HepG2 (cell line): Measurements from ENCODE around the gene CYTH2. TPM values are rescaled to one million over a fixed set of nuclear protein-coding genes. Genes with fewer than 3 reads are reported as not detected.

ENCODE experiments used
- EZH2 ChIP-seq: conservative IDR thresholded peaks from 2 replicates; pipeline ENCODE4 v1.6.1; 2012; ENCODE audit warnings: mild to moderate bottlenecking, low read depth, low read length, moderate library complexity
- KDM6A ChIP-seq: IDR thresholded peaks from 2 replicates; pipeline ENCODE4 v1.6.1; 2016; ENCODE audit warnings: low read depth
- NFATC3 ChIP-seq: sonication (generic); formaldehyde crosslinking; IDR thresholded peaks from 2 replicates; pipeline ENCODE4 v1.5.1; 2020; ENCODE audit warnings: mild to moderate bottlenecking, missing genetic modification reagents
- NFKB2 ChIP-seq: sonication (generic); formaldehyde crosslinking; IDR thresholded peaks from 2 replicates; pipeline ENCODE4 v1.4.0; 2020; ENCODE audit warnings: missing genetic modification reagents, borderline replicate concordance
- POLR2AphosphoS2 ChIP-seq: IDR thresholded peaks from 2 replicates; pipeline ENCODE4 v1.6.1; 2011; ENCODE audit warnings: low read depth, low read length, improper control_type of control experiment
- SIX1 ChIP-seq: sonication (generic); formaldehyde crosslinking; IDR thresholded peaks from 2 replicates; pipeline ENCODE4 v1.4.0; 2020; ENCODE audit warnings: missing genetic modification reagents, borderline replicate concordance
- SMC3 ChIP-seq: IDR thresholded peaks from 2 replicates; pipeline ENCODE4 v1.6.1; 2011; ENCODE audit warnings: low read length, improper control_type of control experiment
- ZFP1 ChIP-seq: IDR thresholded peaks from 2 replicates; pipeline ENCODE4 v1.6.1; 2016
- ZNF3 ChIP-seq: IDR thresholded peaks from 2 replicates; pipeline ENCODE4 v1.7.0; 2017; ENCODE audit warnings: inconsistent platforms
- ZNF34 ChIP-seq: sonication (generic); formaldehyde crosslinking; IDR thresholded peaks from 2 replicates; pipeline ENCODE4 v1.4.0; 2020; ENCODE audit warnings: mild to moderate bottlenecking, missing genetic modification reagents, borderline replicate concordance
- ZNF562 ChIP-seq: sonication (generic); formaldehyde crosslinking; IDR thresholded peaks from 2 replicates; pipeline ENCODE4 v1.8.0; 2022; ENCODE audit warnings: missing genetic modification reagents, borderline replicate concordance
- ZNF724P ChIP-seq: sonication (generic); formaldehyde crosslinking; IDR thresholded peaks from 2 replicates; pipeline ENCODE4 v1.8.0; 2022; ENCODE audit warnings: missing genetic modification reagents, borderline replicate concordance
- ZNF772 ChIP-seq: sonication (generic); formaldehyde crosslinking; IDR thresholded peaks from 2 replicates; pipeline ENCODE4 v1.5.0; 2020; ENCODE audit warnings: mild to moderate bottlenecking, missing genetic modification reagents
- ZSCAN20 ChIP-seq: sonication (generic); formaldehyde crosslinking; IDR thresholded peaks from 2 replicates; pipeline ENCODE4 v1.4.0; 2020; ENCODE audit warnings: missing genetic modification reagents, mild to moderate bottlenecking, borderline replicate concordance
- polyA plus RNA-seq, 8 experiments: library from polyadenylated mRNA; depleted of rRNA in 3 of 8; stranded (reverse) in 7 of 8; unstranded in 1 of 8; fragments of >200 nt; fragmentation: Illumina TruSeq in 4 of 8; extraction: Trizol in 4 of 8; gene quantifications; 2 replicates each; pipeline versions ENCODE4 v1.2.1 to v1.2.3, GENCODE V29; 2011 to 2016; ENCODE audit warnings: low read depth in 4 of 8, missing spikeins in 1 of 8, mixed read lengths in 1 of 8; ENCODE audit not compliant: insufficient read depth in 1 of 8
- total RNA-seq, 5 experiments: library from RNA; depleted of rRNA; stranded (reverse); fragments of >200 nt; fragmentation: Illumina TruSeq; extraction: Trizol; gene quantifications; 2 replicates each; pipeline ENCODE4 v1.2.3, GENCODE V29; 2016; ENCODE audit warnings: low read depth in 1 of 5
- TF ChIP-seq, protein P1 (sequence below): sonication (generic); formaldehyde crosslinking; conservative IDR thresholded peaks from 2 replicates; pipeline ENCODE4 v1.8.0; 2022; ENCODE audit warnings: mild to moderate bottlenecking, moderate library complexity, missing genetic modification reagents
- TF ChIP-seq, protein P2 (sequence below): sonication (generic); formaldehyde crosslinking; IDR thresholded peaks from 2 replicates; pipeline ENCODE4 v1.4.0; 2020; ENCODE audit warnings: mild to moderate bottlenecking, missing genetic modification reagents
- TF ChIP-seq, protein P3 (sequence below): sonication (generic); formaldehyde crosslinking; IDR thresholded peaks from 2 replicates; pipeline ENCODE4 v1.5.0; 2020; ENCODE audit warnings: missing genetic modification reagents, mild to moderate bottlenecking, borderline replicate concordance
- TF ChIP-seq, protein P4 (sequence below): sonication (generic); formaldehyde crosslinking; IDR thresholded peaks from 2 replicates; pipeline ENCODE4; 2020; ENCODE audit warnings: missing genetic modification reagents, mild to moderate bottlenecking, borderline replicate concordance
- TF ChIP-seq, protein P5 (sequence below): sonication (generic); formaldehyde crosslinking; IDR thresholded peaks from 2 replicates; pipeline ENCODE4 v1.5.0; 2020; ENCODE audit warnings: mild to moderate bottlenecking, missing genetic modification reagents

The CYTH2 gene
- total and polyA plus RNA-seq, 2 of the 13 experiments (the other 11 are each of a cell fraction or from before 2014, with no cell fraction given), result 16.5 to 39.3 TPM

DNA sequence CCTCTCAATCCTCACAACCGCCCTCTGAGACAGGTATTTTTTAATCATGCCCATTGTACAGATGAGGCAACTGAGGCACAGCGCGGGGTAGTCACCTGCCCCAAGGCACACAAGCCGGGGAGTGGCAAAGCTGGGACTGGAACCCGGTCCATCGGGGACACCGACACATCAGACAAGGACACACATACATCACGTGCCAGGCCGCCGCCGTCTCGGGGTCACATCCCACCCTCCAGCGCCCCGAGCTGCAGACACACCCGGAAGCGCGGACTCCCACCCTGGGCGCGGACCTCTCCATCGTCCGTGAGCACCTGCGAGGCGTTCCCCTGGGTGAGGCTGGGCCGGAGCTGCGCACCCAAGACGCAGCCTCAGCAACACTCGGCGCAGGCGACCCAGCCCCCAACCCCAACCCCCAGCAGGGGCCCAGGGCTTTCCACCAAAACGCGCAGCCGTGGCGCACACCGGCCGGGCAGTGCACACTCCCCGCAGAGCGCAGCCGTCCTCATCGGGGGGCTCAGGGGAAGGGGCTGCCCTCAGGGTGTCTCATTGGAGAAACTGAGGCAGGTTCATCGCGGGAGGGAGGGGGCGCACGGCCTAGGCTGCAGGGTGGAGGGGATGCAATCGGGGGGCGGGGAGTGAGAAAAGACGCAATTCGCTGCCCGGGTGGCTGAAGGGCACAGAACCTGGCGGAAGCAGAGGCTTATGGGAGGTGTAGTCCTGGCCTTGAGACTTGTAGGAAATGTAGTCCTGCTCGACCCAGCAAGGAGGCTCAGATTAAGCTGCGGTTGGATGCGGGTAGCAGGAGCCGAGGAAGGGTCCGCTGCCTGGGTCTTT lies 44.3 kb downstream of the CYTH2 start (continued):
- TF ChIP-seq, protein P1, sequence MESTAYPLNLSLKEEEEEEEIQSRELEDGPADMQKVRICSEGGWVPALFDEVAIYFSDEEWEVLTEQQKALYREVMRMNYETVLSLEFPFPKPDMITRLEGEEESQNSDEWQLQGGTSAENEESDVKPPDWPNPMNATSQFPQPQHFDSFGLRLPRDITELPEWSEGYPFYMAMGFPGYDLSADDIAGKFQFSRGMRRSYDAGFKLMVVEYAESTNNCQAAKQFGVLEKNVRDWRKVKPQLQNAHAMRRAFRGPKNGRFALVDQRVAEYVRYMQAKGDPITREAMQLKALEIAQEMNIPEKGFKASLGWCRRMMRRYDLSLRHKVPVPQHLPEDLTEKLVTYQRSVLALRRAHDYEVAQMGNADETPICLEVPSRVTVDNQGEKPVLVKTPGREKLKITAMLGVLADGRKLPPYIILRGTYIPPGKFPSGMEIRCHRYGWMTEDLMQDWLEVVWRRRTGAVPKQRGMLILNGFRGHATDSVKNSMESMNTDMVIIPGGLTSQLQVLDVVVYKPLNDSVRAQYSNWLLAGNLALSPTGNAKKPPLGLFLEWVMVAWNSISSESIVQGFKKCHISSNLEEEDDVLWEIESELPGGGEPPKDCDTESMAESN, result peak; percentile 71; the same call in 1 of the 2 replicates
- TF ChIP-seq, protein P2, sequence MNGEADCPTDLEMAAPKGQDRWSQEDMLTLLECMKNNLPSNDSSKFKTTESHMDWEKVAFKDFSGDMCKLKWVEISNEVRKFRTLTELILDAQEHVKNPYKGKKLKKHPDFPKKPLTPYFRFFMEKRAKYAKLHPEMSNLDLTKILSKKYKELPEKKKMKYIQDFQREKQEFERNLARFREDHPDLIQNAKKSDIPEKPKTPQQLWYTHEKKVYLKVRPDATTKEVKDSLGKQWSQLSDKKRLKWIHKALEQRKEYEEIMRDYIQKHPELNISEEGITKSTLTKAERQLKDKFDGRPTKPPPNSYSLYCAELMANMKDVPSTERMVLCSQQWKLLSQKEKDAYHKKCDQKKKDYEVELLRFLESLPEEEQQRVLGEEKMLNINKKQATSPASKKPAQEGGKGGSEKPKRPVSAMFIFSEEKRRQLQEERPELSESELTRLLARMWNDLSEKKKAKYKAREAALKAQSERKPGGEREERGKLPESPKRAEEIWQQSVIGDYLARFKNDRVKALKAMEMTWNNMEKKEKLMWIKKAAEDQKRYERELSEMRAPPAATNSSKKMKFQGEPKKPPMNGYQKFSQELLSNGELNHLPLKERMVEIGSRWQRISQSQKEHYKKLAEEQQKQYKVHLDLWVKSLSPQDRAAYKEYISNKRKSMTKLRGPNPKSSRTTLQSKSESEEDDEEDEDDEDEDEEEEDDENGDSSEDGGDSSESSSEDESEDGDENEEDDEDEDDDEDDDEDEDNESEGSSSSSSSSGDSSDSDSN (CRISPR knock-in tag), result peak; percentile 44; the same call in 1 of the 2 replicates
- TF ChIP-seq, protein P3, sequence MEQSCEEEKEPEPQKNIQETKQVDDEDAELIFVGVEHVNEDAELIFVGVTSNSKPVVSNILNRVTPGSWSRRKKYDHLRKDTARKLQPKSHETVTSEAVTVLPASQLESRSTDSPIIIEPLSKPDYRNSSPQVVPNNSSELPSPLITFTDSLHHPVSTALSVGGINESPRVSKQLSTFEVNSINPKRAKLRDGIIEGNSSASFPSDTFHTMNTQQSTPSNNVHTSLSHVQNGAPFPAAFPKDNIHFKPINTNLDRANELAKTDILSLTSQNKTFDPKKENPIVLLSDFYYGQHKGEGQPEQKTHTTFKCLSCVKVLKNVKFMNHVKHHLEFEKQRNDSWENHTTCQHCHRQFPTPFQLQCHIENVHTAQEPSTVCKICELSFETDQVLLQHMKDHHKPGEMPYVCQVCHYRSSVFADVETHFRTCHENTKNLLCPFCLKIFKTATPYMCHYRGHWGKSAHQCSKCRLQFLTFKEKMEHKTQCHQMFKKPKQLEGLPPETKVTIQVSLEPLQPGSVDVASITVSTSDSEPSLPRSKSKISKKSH (CRISPR knock-in tag), result no peak
- no peak for TF ChIP-seq ZNF34 (CRISPR knock-in tag)
- TF ChIP-seq SIX1 (CRISPR knock-in tag), result no peak
- TF ChIP-seq KDM6A (CRISPR knock-in tag), result no peak
- no peak for TF ChIP-seq NFATC3 (CRISPR knock-in tag)
- TF ChIP-seq, protein P4, sequence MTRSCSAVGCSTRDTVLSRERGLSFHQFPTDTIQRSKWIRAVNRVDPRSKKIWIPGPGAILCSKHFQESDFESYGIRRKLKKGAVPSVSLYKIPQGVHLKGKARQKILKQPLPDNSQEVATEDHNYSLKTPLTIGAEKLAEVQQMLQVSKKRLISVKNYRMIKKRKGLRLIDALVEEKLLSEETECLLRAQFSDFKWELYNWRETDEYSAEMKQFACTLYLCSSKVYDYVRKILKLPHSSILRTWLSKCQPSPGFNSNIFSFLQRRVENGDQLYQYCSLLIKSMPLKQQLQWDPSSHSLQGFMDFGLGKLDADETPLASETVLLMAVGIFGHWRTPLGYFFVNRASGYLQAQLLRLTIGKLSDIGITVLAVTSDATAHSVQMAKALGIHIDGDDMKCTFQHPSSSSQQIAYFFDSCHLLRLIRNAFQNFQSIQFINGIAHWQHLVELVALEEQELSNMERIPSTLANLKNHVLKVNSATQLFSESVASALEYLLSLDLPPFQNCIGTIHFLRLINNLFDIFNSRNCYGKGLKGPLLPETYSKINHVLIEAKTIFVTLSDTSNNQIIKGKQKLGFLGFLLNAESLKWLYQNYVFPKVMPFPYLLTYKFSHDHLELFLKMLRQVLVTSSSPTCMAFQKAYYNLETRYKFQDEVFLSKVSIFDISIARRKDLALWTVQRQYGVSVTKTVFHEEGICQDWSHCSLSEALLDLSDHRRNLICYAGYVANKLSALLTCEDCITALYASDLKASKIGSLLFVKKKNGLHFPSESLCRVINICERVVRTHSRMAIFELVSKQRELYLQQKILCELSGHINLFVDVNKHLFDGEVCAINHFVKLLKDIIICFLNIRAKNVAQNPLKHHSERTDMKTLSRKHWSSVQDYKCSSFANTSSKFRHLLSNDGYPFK (CRISPR knock-in tag), result no peak
- no peak for TF ChIP-seq NFKB2
- no peak for TF ChIP-seq ZFP1 (CRISPR knock-in tag)
- no peak for TF ChIP-seq ZSCAN20 (CRISPR knock-in tag)
- no peak for TF ChIP-seq ZNF562
- no peak for TF ChIP-seq EZH2
- TF ChIP-seq ZNF724P (CRISPR knock-in tag), result 0 out of 2 replicates have a peak, but pooled peaks have one; percentile 28
- TF ChIP-seq, protein P5, sequence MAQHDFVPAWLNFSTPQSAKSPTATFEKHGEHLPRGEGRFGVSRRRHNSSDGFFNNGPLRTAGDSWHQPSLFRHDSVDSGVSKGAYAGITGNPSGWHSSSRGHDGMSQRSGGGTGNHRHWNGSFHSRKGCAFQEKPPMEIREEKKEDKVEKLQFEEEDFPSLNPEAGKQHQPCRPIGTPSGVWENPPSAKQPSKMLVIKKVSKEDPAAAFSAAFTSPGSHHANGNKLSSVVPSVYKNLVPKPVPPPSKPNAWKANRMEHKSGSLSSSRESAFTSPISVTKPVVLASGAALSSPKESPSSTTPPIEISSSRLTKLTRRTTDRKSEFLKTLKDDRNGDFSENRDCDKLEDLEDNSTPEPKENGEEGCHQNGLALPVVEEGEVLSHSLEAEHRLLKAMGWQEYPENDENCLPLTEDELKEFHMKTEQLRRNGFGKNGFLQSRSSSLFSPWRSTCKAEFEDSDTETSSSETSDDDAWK, result no peak
- no peak for TF ChIP-seq SMC3
- no peak for TF ChIP-seq ZNF772 (CRISPR knock-in tag)
- TF ChIP-seq POLR2AphosphoS2, result no peak
- no peak for TF ChIP-seq ZNF3 (CRISPR knock-in tag)
